Activated naive CD8-positive, alpha-beta T cell treated with anti-CD3 and anti-CD28 coated beads, Interleukin-2, amount 50 U/mL, for 24 hours (primary cell): ENCODE measurements around the gene SLC2A4.

Experiments
- ATAC-seq: fragments of 150-1000 bp; cut with Tn5 transposase; one replicate; pipeline ENCODE4 v1.10.0; 2021
- DNase-seq: peaks from one replicate; pipeline ENCODE4 v3.0.0; 2021
- H3K27ac Mint-ChIP-seq: one replicate; pipeline ENCODE4 v1.8.0; 2021; ENCODE audit warnings: mild to moderate bottlenecking, mixed read lengths
- H3K27me3 Mint-ChIP-seq: one replicate; pipeline ENCODE4 v1.8.0; 2021; ENCODE audit warnings: mixed read lengths
- H3K36me3 Mint-ChIP-seq: one replicate; pipeline ENCODE4 v1.8.0; 2021; ENCODE audit warnings: low read depth, mixed read lengths
- H3K4me1 Mint-ChIP-seq: one replicate; pipeline ENCODE4 v1.8.0; 2021; ENCODE audit warnings: mixed read lengths
- H3K4me3 Mint-ChIP-seq: one replicate; pipeline ENCODE4 v1.8.0; 2021; ENCODE audit warnings: mild to moderate bottlenecking, moderate library complexity, mixed read lengths
- H3K9me3 Mint-ChIP-seq: one replicate; pipeline ENCODE4 v1.8.0; 2021; ENCODE audit warnings: mixed read lengths

SLC2A4 gene

GRCh38 chr17:7281074-7281952, at the start of gene SLC2A4:
Gene SLC2A4, plus strand, starts transcription at chr17:7281718. Its CDS starts 217 bp downstream, at chr17:7281935.
- H3K36me3 Mint-ChIP-seq, result no peaks in the 10 kb centered on the region
- DNase-seq (peak; percentile 94), ATAC-seq (peak; percentile 64)
- H3K9me3 Mint-ChIP-seq, result no peaks in the 10 kb centered on the region
- H3K4me1 Mint-ChIP-seq, result peaks cover 18% of the 10 kb centered on the region
- peak within 1 kb of the TSS; percentile 73 for H3K4me3 Mint-ChIP-seq
- H3K27ac Mint-ChIP-seq, result peak within 1 kb of the TSS; percentile 67
- H3K27me3 Mint-ChIP-seq, result peaks cover 17% of the 10 kb centered on the region

- peaks cover 55% of the 10 kb centered on the region for H3K4me1 Mint-ChIP-seq
- H3K9me3 Mint-ChIP-seq, result no peaks in the 10 kb centered on the region
- peaks cover 2% of the 10 kb centered on the region for H3K27me3 Mint-ChIP-seq
- H3K36me3 Mint-ChIP-seq, result peaks cover 49% of the 10 kb centered on the region
- no peak overlapping the region for H3K27ac Mint-ChIP-seq
- no peak for ATAC-seq
- DNase-seq, result no peak
- H3K4me3 Mint-ChIP-seq, result peak overlapping the region; percentile 97
Measured at GRCh38 chr17:7232114-7232513, 49.4 kb upstream of the SLC2A4 start.

- peak overlapping the region; percentile 99 for H3K27ac Mint-ChIP-seq
- no peaks in the 10 kb centered on the region for H3K9me3 Mint-ChIP-seq
- DNase-seq, result no peak
- peaks cover 41% of the 10 kb centered on the region for H3K36me3 Mint-ChIP-seq
- peaks cover 2% of the 10 kb centered on the region for H3K27me3 Mint-ChIP-seq
- H3K4me1 Mint-ChIP-seq, result peaks cover 53% of the 10 kb centered on the region
- peak overlapping the region; percentile 97 for H3K4me3 Mint-ChIP-seq
- ATAC-seq, result no peak
Measured at GRCh38 chr17:7233701-7234082, 47.8 kb upstream of the SLC2A4 start.

GRCh38 chr17:7234083-7234951, 47.2 kb upstream of the SLC2A4 start, which contains the start of gene DVL2:
Gene DVL2, minus strand, starts transcription at chr17:7234517. Its CDS starts 255 bp downstream, at chr17:7234262.
- Mint-ChIP-seq H3K27me3 (peaks cover 2% of the 10 kb centered on the region), H3K9me3 (no peaks in the 10 kb centered on the region), H3K36me3 (peaks cover 36% of the 10 kb centered on the region), H3K4me3 (peak within 1 kb of the TSS; percentile 97), H3K4me1 (peaks cover 49% of the 10 kb centered on the region), H3K27ac (peak within 1 kb of the TSS; percentile 99)
- DNase-seq (peak; percentile 96), ATAC-seq (peak; percentile 39)

- peaks cover 4% of the 10 kb centered on the region for H3K27me3 Mint-ChIP-seq
- peak overlapping the region; percentile 14 for H3K4me3 Mint-ChIP-seq
- H3K9me3 Mint-ChIP-seq, result no peaks in the 10 kb centered on the region
- peaks cover 38% of the 10 kb centered on the region for H3K36me3 Mint-ChIP-seq
- ATAC-seq (no peak), DNase-seq (no peak)
- peaks cover 64% of the 10 kb centered on the region for H3K4me1 Mint-ChIP-seq
- H3K27ac Mint-ChIP-seq, result peak overlapping the region; percentile 99
Measured at GRCh38 chr17:7235693-7236665, 45.5 kb upstream of the SLC2A4 start.

- H3K9me3 Mint-ChIP-seq, result no peaks in the 10 kb centered on the region
- H3K4me3 Mint-ChIP-seq, result peak overlapping the region; percentile 88
- H3K27me3 Mint-ChIP-seq, result peaks cover 4% of the 10 kb centered on the region
- H3K36me3 Mint-ChIP-seq, result peaks cover 39% of the 10 kb centered on the region
- H3K27ac Mint-ChIP-seq, result peak overlapping the region; percentile 97
- ATAC-seq (no peak), DNase-seq (no peak)
- peaks cover 72% of the 10 kb centered on the region for H3K4me1 Mint-ChIP-seq
Measured at GRCh38 chr17:7236808-7237207, 44.7 kb upstream of the SLC2A4 start.

- H3K9me3 Mint-ChIP-seq, result no peaks in the 10 kb centered on the region
- H3K27ac Mint-ChIP-seq, result peak overlapping the region; percentile 97
- peaks cover 39% of the 10 kb centered on the region for H3K36me3 Mint-ChIP-seq
- H3K27me3 Mint-ChIP-seq, result peaks cover 4% of the 10 kb centered on the region
- peak overlapping the region; percentile 88 for H3K4me3 Mint-ChIP-seq
- ATAC-seq, result no peak
- peaks cover 71% of the 10 kb centered on the region for H3K4me1 Mint-ChIP-seq
- DNase-seq, result no peak
Measured at GRCh38 chr17:7237266-7237760, 44.2 kb upstream of the SLC2A4 start.

- DNase-seq, result peak; percentile 91
- peak; percentile 45 for ATAC-seq
- Mint-ChIP-seq H3K9me3 (no peaks in the 10 kb centered on the region), H3K27me3 (peaks cover 4% of the 10 kb centered on the region), H3K4me3 (peak overlapping the region; percentile 88), H3K27ac (peak overlapping the region; percentile 97), H3K4me1 (peaks cover 71% of the 10 kb centered on the region), H3K36me3 (peaks cover 40% of the 10 kb centered on the region)
Measured at GRCh38 chr17:7237761-7238419, 43.6 kb upstream of the SLC2A4 start.

GRCh38 chr17:7238420-7239090, 43.0 kb upstream of the SLC2A4 start:
- Mint-ChIP-seq H3K36me3 (peaks cover 41% of the 10 kb centered on the region), H3K4me1 (peaks cover 70% of the 10 kb centered on the region), H3K9me3 (no peaks in the 10 kb centered on the region), H3K27ac (peak overlapping the region; percentile 97), H3K4me3 (peak overlapping the region; percentile 88), H3K27me3 (peaks cover 4% of the 10 kb centered on the region)
- ATAC-seq (no peak), DNase-seq (peak; percentile 47)

- peak; percentile 98 for DNase-seq
- Mint-ChIP-seq H3K27me3 (peaks cover 3% of the 10 kb centered on the region), H3K4me3 (peak within 1 kb of the TSS; percentile 88), H3K9me3 (no peaks in the 10 kb centered on the region), H3K27ac (peak within 1 kb of the TSS; percentile 97), H3K4me1 (peaks cover 67% of the 10 kb centered on the region), H3K36me3 (peaks cover 40% of the 10 kb centered on the region)
- peak; percentile 68 for ATAC-seq
Measured at GRCh38 chr17:7239091-7240027, 42.2 kb upstream of the SLC2A4 start, which contains the start of gene PHF23. Gene PHF23, minus strand, starts transcription at chr17:7239457. Its CDS starts 178 bp downstream, at chr17:7239279.

GRCh38 chr17:7240375-7240774, 41.1 kb upstream of the SLC2A4 start:
- ATAC-seq (no peak), DNase-seq (no peak)
- H3K4me1 Mint-ChIP-seq, result peaks cover 56% of the 10 kb centered on the region
- H3K27me3 Mint-ChIP-seq, result peaks cover 1% of the 10 kb centered on the region
- H3K27ac Mint-ChIP-seq, result peak overlapping the region; percentile 97
- H3K36me3 Mint-ChIP-seq, result peaks cover 38% of the 10 kb centered on the region
- H3K9me3 Mint-ChIP-seq, result no peaks in the 10 kb centered on the region
- peak overlapping the region; percentile 88 for H3K4me3 Mint-ChIP-seq
